Skeletal muscle tissue (tissue), 4 donors: ENCODE data around the gene CEP83. TPM values are rescaled to one million over a fixed set of nuclear protein-coding genes. Genes with fewer than 3 reads are reported as not detected.

ENCODE experiments used
- H3K27ac ChIP-seq: one replicate; pipeline ENCODE4 v1.7.0; 2013; ENCODE audit warnings: mild to moderate bottlenecking, low read depth, low read length, inconsistent platforms
- H3K27me3 ChIP-seq, 3 donors: one replicate each; pipeline ENCODE4 v1.7.0; 2013; ENCODE audit warnings: low read length in 3 of 3; ENCODE audit not compliant: control insufficient read depth in 3 of 3, insufficient read depth in 3 of 3
- H3K36me3 ChIP-seq, 3 donors: one replicate each; pipeline ENCODE4 v1.7.0; 2013; ENCODE audit warnings: low read length in 3 of 3; ENCODE audit not compliant: control insufficient read depth in 3 of 3, insufficient read depth in 3 of 3
- H3K4me1 ChIP-seq, 3 donors: one replicate each; pipeline ENCODE4 v1.7.0; 2013; ENCODE audit warnings: low read length in 3 of 3, mild to moderate bottlenecking in 3 of 3; ENCODE audit not compliant: control insufficient read depth in 3 of 3, insufficient read depth in 3 of 3
- H3K4me3 ChIP-seq, 3 donors: one replicate each; pipeline ENCODE4 v1.7.0; 2013; ENCODE audit warnings: low read length in 3 of 3
- H3K9ac ChIP-seq, 3 donors: one replicate each; pipeline ENCODE4 v1.7.0; 2013; ENCODE audit warnings: low read length in 3 of 3, mild to moderate bottlenecking in 3 of 3, moderate library complexity in 2 of 3, low read depth in 1 of 3
- H3K9me3 ChIP-seq, 3 donors: one replicate each; pipeline ENCODE4 v1.7.0; 2013; ENCODE audit warnings: low read length in 3 of 3; ENCODE audit not compliant: control insufficient read depth in 3 of 3
- total RNA-seq: library from RNA; depleted of rRNA; stranded (reverse); fragments of >200 nt; gene quantifications from one replicate; pipeline ENCODE4 v1.2.3, GENCODE V29; 2014
- donor health status: Osteomylitis.

Gene CEP83
- total RNA-seq, 1 donor from 2014 or later, result 10.4 TPM

GRCh38 chr12:94284046-94284445 is 175.6 kb downstream of the CEP83 start:
- Histone ChIP-seq H3K4me3 (no peak overlapping the region), H3K9me3 (no peaks in the 10 kb centered on the region), H3K4me1 (peaks cover 0 to 2% (median 0%) of the 10 kb centered on the region in 3 donors), H3K27ac (no peak overlapping the region), H3K27me3 (no peaks in the 10 kb centered on the region), H3K9ac (no peak overlapping the region), H3K36me3 (peaks cover 5 to 13% (median 12%) of the 10 kb centered on the region in 3 donors)

GRCh38 chr12:94282675-94283074 is 177.0 kb downstream of the CEP83 start:
- Histone ChIP-seq H3K36me3 (peaks cover 5 to 13% (median 12%) of the 10 kb centered on the region in 3 donors), H3K9me3 (no peaks in the 10 kb centered on the region), H3K27ac (no peak overlapping the region), H3K27me3 (no peaks in the 10 kb centered on the region), H3K4me1 (peaks cover 0 to 1% (median 0%) of the 10 kb centered on the region in 3 donors), H3K4me3 (no peak overlapping the region), H3K9ac (no peak overlapping the region)

- no peaks in the 10 kb centered on the region for H3K27me3 ChIP-seq
- H3K27ac ChIP-seq, result no peak overlapping the region
- no peak overlapping the region for H3K4me3 ChIP-seq
- peaks cover 5 to 13% (median 7%) of the 10 kb centered on the region in 3 donors for H3K36me3 ChIP-seq
- H3K9ac ChIP-seq, result no peak overlapping the region
- H3K9me3 ChIP-seq, result no peaks in the 10 kb centered on the region
- peaks cover 0 to 7% (median 0%) of the 10 kb centered on the region in 3 donors for H3K4me1 ChIP-seq
These were observed 179.6 kb downstream of the CEP83 start for GRCh38 chr12:94280063-94280462.

- peaks cover 3 to 8% (median 7%) of the 10 kb centered on the region in 3 donors for H3K36me3 ChIP-seq
- no peaks in the 10 kb centered on the region for H3K9me3 ChIP-seq
- no peaks in the 10 kb centered on the region for H3K27me3 ChIP-seq
- H3K4me1 ChIP-seq, result peaks cover 0 to 7% (median 0%) of the 10 kb centered on the region in 3 donors
- no peak overlapping the region for H3K9ac ChIP-seq
- H3K27ac ChIP-seq, result no peak overlapping the region
- no peak overlapping the region for H3K4me3 ChIP-seq
These were observed 182.2 kb downstream of the CEP83 start for GRCh38 chr12:94277426-94278000.

GRCh38 chr12:94276725-94277124 is 182.9 kb downstream of the CEP83 start:
- Histone ChIP-seq H3K4me3 (no peak overlapping the region), H3K27ac (no peak overlapping the region), H3K36me3 (peaks cover 3 to 8% (median 7%) of the 10 kb centered on the region in 3 donors), H3K4me1 (peaks cover 0 to 7% (median 0%) of the 10 kb centered on the region in 3 donors), H3K9ac (no peak overlapping the region), H3K9me3 (no peaks in the 10 kb centered on the region), H3K27me3 (no peaks in the 10 kb centered on the region)

- H3K9me3 ChIP-seq, result no peaks in the 10 kb centered on the region
- H3K4me3 ChIP-seq, result no peak overlapping the region
- H3K9ac ChIP-seq, result no peak overlapping the region
- H3K4me1 ChIP-seq, result peaks cover 0 to 7% (median 0%) of the 10 kb centered on the region in 3 donors
- H3K36me3 ChIP-seq, result no peaks in the 10 kb centered on the region
- H3K27ac ChIP-seq, result no peak overlapping the region
- no peaks in the 10 kb centered on the region for H3K27me3 ChIP-seq
These were observed 186.4 kb downstream of the CEP83 start for GRCh38 chr12:94273272-94273671.

GRCh38 chr12:94272280-94272679 is 187.4 kb downstream of the CEP83 start:
- peaks cover 0 to 1% (median 0%) of the 10 kb centered on the region in 3 donors for H3K4me1 ChIP-seq
- H3K36me3 ChIP-seq, result no peaks in the 10 kb centered on the region
- H3K27ac ChIP-seq, result no peak overlapping the region
- H3K4me3 ChIP-seq, result no peak overlapping the region
- no peak overlapping the region for H3K9ac ChIP-seq
- no peaks in the 10 kb centered on the region for H3K27me3 ChIP-seq
- no peaks in the 10 kb centered on the region for H3K9me3 ChIP-seq

- no peaks in the 10 kb centered on the region for H3K27me3 ChIP-seq
These were observed 188.3 kb downstream of the CEP83 start for GRCh38 chr12:94271351-94271750.

GRCh38 chr12:94269316-94269999 is 190.2 kb downstream of the CEP83 start:
- no peak overlapping the region for H3K4me3 ChIP-seq
- no peaks in the 10 kb centered on the region for H3K27me3 ChIP-seq
- no peaks in the 10 kb centered on the region for H3K9me3 ChIP-seq
- peaks cover 12 to 20% (median 18%) of the 10 kb centered on the region in 3 donors for H3K4me1 ChIP-seq
- no peak overlapping the region for H3K9ac ChIP-seq
- H3K36me3 ChIP-seq, result no peaks in the 10 kb centered on the region
- H3K27ac ChIP-seq, result no peak overlapping the region

More at GRCh38 chr12:94271351-94271750, 188.3 kb downstream of the CEP83 start:
- H3K36me3 ChIP-seq, result no peaks in the 10 kb centered on the region
- H3K4me1 ChIP-seq, result peaks cover 2 to 7% (median 6%) of the 10 kb centered on the region in 3 donors
- no peak overlapping the region for H3K4me3 ChIP-seq
- no peak overlapping the region for H3K9ac ChIP-seq
- H3K9me3 ChIP-seq, result no peaks in the 10 kb centered on the region
- no peak overlapping the region for H3K27ac ChIP-seq

- Histone ChIP-seq H3K27ac (peak overlapping the region; percentile 54), H3K9ac (no peak overlapping the region), H3K4me3 (no peak overlapping the region), H3K9me3 (no peaks in the 10 kb centered on the region), H3K36me3 (no peaks in the 10 kb centered on the region), H3K4me1 (peaks cover 18 to 23% (median 22%) of the 10 kb centered on the region in 3 donors), H3K27me3 (no peaks in the 10 kb centered on the region)
These were observed 191.7 kb downstream of the CEP83 start for GRCh38 chr12:94267921-94268471.
